ENCODE results near the gene IRX3. TPM values are rescaled to one million over a fixed set of nuclear protein-coding genes. Genes with fewer than 3 reads are reported as not detected.

The IRX3 gene
- total RNA-seq, 1 donor from 2014 or later, result 0.11 TPM

- TF ChIP-seq, protein P1, sequence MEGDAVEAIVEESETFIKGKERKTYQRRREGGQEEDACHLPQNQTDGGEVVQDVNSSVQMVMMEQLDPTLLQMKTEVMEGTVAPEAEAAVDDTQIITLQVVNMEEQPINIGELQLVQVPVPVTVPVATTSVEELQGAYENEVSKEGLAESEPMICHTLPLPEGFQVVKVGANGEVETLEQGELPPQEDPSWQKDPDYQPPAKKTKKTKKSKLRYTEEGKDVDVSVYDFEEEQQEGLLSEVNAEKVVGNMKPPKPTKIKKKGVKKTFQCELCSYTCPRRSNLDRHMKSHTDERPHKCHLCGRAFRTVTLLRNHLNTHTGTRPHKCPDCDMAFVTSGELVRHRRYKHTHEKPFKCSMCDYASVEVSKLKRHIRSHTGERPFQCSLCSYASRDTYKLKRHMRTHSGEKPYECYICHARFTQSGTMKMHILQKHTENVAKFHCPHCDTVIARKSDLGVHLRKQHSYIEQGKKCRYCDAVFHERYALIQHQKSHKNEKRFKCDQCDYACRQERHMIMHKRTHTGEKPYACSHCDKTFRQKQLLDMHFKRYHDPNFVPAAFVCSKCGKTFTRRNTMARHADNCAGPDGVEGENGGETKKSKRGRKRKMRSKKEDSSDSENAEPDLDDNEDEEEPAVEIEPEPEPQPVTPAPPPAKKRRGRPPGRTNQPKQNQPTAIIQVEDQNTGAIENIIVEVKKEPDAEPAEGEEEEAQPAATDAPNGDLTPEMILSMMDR (IDR thresholded peaks at IDR 0.05), result no peak
Observed at GRCh38 chr16:54244061-54244886, 42.3 kb downstream of the IRX3 start.

DNA sequence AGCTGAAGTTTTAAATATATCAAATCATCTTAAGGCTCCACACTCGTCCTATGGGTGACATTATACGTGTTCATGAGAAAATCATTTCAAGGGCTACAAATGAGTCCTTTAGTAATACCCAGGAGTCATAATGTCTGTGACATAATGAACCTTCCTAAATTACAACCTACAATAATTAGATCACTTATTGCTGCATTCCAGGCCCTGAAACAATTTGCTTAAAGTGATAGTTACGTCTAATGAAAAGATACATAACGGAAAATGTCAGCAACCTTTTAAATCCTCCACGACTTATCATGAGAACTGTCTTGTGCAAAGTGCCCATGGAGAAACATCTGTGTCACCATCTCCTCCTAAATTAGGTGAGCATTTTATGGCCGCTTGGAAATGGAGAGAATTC is 43.4 kb downstream of the IRX3 start:
- Histone ChIP-seq H3K27ac (no peak overlapping the region), H3K4me3 (no peak overlapping the region), H3K4me1 (no peaks in the 10 kb centered on the region), H3K9me3 (no peaks in the 10 kb centered on the region), H3K36me3 (no peaks in the 10 kb centered on the region), H3K27me3 (no peaks in the 10 kb centered on the region)
- intact Hi-C loops (cut with DNase I), result no loop called here
- no peak for DNase-seq (ENCODE audit: low spot score in 2 of 2)
- TF ChIP-seq, protein P1 (IDR thresholded peaks at IDR 0.05), result no peak

More at GRCh38 chr16:54244061-54244886, 42.3 kb downstream of the IRX3 start:
- H3K27ac ChIP-seq, result no peak overlapping the region
- H3K4me3 ChIP-seq, result no peak overlapping the region
- no peaks in the 10 kb centered on the region for H3K4me1 ChIP-seq
- DNase-seq (ENCODE audit: low spot score in 2 of 2), result no peak
- H3K36me3 ChIP-seq, result no peaks in the 10 kb centered on the region
- H3K27me3 ChIP-seq, result no peaks in the 10 kb centered on the region
- no peaks in the 10 kb centered on the region for H3K9me3 ChIP-seq
- intact Hi-C loops (cut with DNase I), result no loop called here

- Histone ChIP-seq H3K27me3 (no peaks in the 10 kb centered on the region), H3K9me3 (no peaks in the 10 kb centered on the region), H3K4me3 (no peak overlapping the region), H3K4me1 (no peaks in the 10 kb centered on the region), H3K27ac (no peak overlapping the region), H3K36me3 (no peaks in the 10 kb centered on the region)
- intact Hi-C loops (cut with DNase I), result no loop called here
- no peak for DNase-seq (ENCODE audit: low spot score in 2 of 2)
- TF ChIP-seq, protein P1 (IDR thresholded peaks at IDR 0.05), result no peak
Observed at GRCh38 chr16:54242199-54242598, 44.4 kb downstream of the IRX3 start.

- TF ChIP-seq, protein P1 (IDR thresholded peaks at IDR 0.05), result no peak
- no peaks in the 10 kb centered on the region for H3K4me1 ChIP-seq
- intact Hi-C loops (cut with DNase I), result no loop called here
- DNase-seq (ENCODE audit: low spot score in 2 of 2), result no peak
- no peak overlapping the region for H3K27ac ChIP-seq
- H3K27me3 ChIP-seq, result no peaks in the 10 kb centered on the region
- H3K4me3 ChIP-seq, result no peak overlapping the region
- no peaks in the 10 kb centered on the region for H3K36me3 ChIP-seq
- H3K9me3 ChIP-seq, result no peaks in the 10 kb centered on the region
Observed at GRCh38 chr16:54241525-54241924, 45.1 kb downstream of the IRX3 start.

- TF ChIP-seq, protein P1 (IDR thresholded peaks at IDR 0.05), result no peak
- Histone ChIP-seq H3K4me3 (no peak overlapping the region), H3K27me3 (no peaks in the 10 kb centered on the region), H3K36me3 (no peaks in the 10 kb centered on the region), H3K4me1 (no peaks in the 10 kb centered on the region), H3K27ac (peak overlapping the region in 1 of 2 donors; percentile 13), H3K9me3 (no peaks in the 10 kb centered on the region)
- no peak for DNase-seq (ENCODE audit: low spot score in 2 of 2)
- intact Hi-C loops (cut with DNase I), result no loop called here
Observed at GRCh38 chr16:54240271-54241129, 46.1 kb downstream of the IRX3 start.
